A549 (cell line): ENCODE measurements around the gene DISC1. TPM values are rescaled to one million over a fixed set of nuclear protein-coding genes. Genes with fewer than 3 reads are reported as not detected.
A peak's percentile ranks its signal among the peaks of the same experiment; 100 is the strongest.

ENCODE experiments used
- ATAC-seq, 2 experiments: fragments of 200-7000 bp in 1 of 2; fragments of >200 bp in 1 of 2; cut with Nextera tagmentation in 1 of 2; cut with Tn5 transposase in 1 of 2; 3 replicates each; pipeline versions ENCODE4 v1.8.0 to v1.9.1; 2018 to 2020; ENCODE audit warnings: mild to moderate bottlenecking in 1 of 2, moderate library complexity in 1 of 2
- CTCF ChIA-PET: fragments of 300-600 bp; sonication (Branson Sonifier 250); formaldehyde crosslinking; extraction: SDS; loops from one replicate; lab custom pipeline; 2021; ENCODE audit warnings: antibody characterized with exemption, inconsistent platforms; lab: Yijun Ruan, JAX
- POLR2A ChIA-PET: fragments of 350-600 bp; formaldehyde crosslinking; extraction: SDS; loops from one replicate; lab custom pipeline; 2021; ENCODE audit warnings: antibody characterized with exemption, inconsistent platforms; lab: Yijun Ruan, JAX
- DNase-seq, 2 experiments: peaks; one replicate each; pipeline versions ENCODE4 v3.0.0 to v3.0.0-alpha.2; 2011 to 2016; ENCODE audit warnings: low read depth in 1 of 2, low spot score in 1 of 2
- FAIRE-seq: peaks from 2 replicates; lab custom pipeline; 2011; peaks lifted over from hg19 to GRCh38; lab: Jason Lieb, UNC
- H3K27ac ChIP-seq, 2 experiments: fragments of >200 bp; sonication (Bioruptor Twin); formaldehyde crosslinking; 3 replicates each; pipeline ENCODE4 v1.5.1; 2016 to 2017
- H3K4me1 ChIP-seq: fragments of >200 bp; sonication (Bioruptor Twin); formaldehyde crosslinking; 3 replicates; pipeline ENCODE4 v1.6.1; 2016
- H3K4me2 ChIP-seq: fragments of >200 bp; sonication (Bioruptor Twin); formaldehyde crosslinking; 3 replicates; pipeline ENCODE4 v1.6.1; 2016
- H3K4me3 ChIP-seq: fragments of >200 bp; sonication (Bioruptor Twin); formaldehyde crosslinking; 3 replicates; pipeline ENCODE4 v1.5.1; 2016
- H3K9me3 ChIP-seq: fragments of >200 bp; sonication (Bioruptor Twin); formaldehyde crosslinking; 3 replicates; pipeline ENCODE4 v1.6.1; 2016
- BHLHE40 ChIP-seq: IDR thresholded peaks from 2 replicates; pipeline ENCODE4 v1.6.1; 2012; ENCODE audit warnings: low read depth, low read length, inconsistent platforms
- E2F6 ChIP-seq: IDR thresholded peaks from 2 replicates; pipeline ENCODE4 v1.6.1; 2012; ENCODE audit warnings: low read depth, borderline replicate concordance
- ELK1 ChIP-seq: fragments of 150-350 bp; IDR thresholded peaks from 2 replicates; pipeline ENCODE4 v1.6.1; 2014; ENCODE audit warnings: low read depth, mild to moderate bottlenecking, low read length
- ESRRA ChIP-seq: fragments of 150-350 bp; IDR thresholded peaks from 2 replicates; pipeline ENCODE4 v1.6.1; 2014; ENCODE audit warnings: mild to moderate bottlenecking, low read length, borderline replicate concordance
- GATA3 ChIP-seq: IDR thresholded peaks from 2 replicates; pipeline ENCODE4 v1.6.1; 2012; ENCODE audit warnings: borderline replicate concordance
- HEYL ChIP-seq: fragments of 250-450 bp; sonication (Bioruptor Pico); IDR thresholded peaks from 2 replicates; pipeline ENCODE4 v1.8.0; 2021; ENCODE audit warnings: mild to moderate bottlenecking, moderate library complexity
- JUNB ChIP-seq: fragments of >200 bp; sonication (Bioruptor Twin); formaldehyde crosslinking; IDR thresholded peaks from 2 replicates; pipeline ENCODE4 v1.6.1; 2016
- MAFK ChIP-seq: fragments of 450-650 bp; IDR thresholded peaks from 2 replicates; pipeline ENCODE4 v1.6.1; 2014; ENCODE audit not compliant: partially characterized antibody
- MAZ ChIP-seq: fragments of 150-350 bp; IDR thresholded peaks from 2 replicates; pipeline ENCODE4 v1.6.1; 2014; ENCODE audit warnings: antibody characterized with exemption, low read depth, low read length, borderline replicate concordance
- MYC ChIP-seq: IDR thresholded peaks from 2 replicates; pipeline ENCODE4 v1.6.1; 2012; ENCODE audit warnings: mild to moderate bottlenecking, inconsistent platforms, low read length, improper control_type of control experiment, borderline replicate concordance
- NFE2L2 ChIP-seq: fragments of 150-350 bp; conservative IDR thresholded peaks from 2 replicates; pipeline ENCODE4 v1.6.1; 2014; ENCODE audit warnings: low read length
- NR3C1 ChIP-seq: fragments of >200 bp; sonication (Bioruptor Twin); formaldehyde crosslinking; IDR thresholded peaks from 3 replicates; pipeline ENCODE4 v1.6.1; 2017
- PBX3 ChIP-seq: IDR thresholded peaks from 2 replicates; pipeline ENCODE4 v1.6.1; 2012
- REST ChIP-seq: fragments of 200-600 bp; sonication (generic); IDR thresholded peaks from 2 replicates; pipeline ENCODE4 v1.6.1; 2016; ENCODE audit warnings: antibody characterized with exemption, mild to moderate bottlenecking, moderate library complexity
- RNF2 ChIP-seq: fragments of 200-600 bp; sonication (generic); IDR thresholded peaks from 2 replicates; pipeline ENCODE4 v1.6.1; 2016; ENCODE audit warnings: low read depth, mild to moderate bottlenecking, antibody characterized with exemption, moderate library complexity, borderline replicate concordance
- TP53 ChIP-seq: fragments of 250-450 bp; sonication (Bioruptor Pico); IDR thresholded peaks from 2 replicates; pipeline ENCODE4 v1.5.0; 2021; ENCODE audit warnings: mild to moderate bottlenecking, moderate library complexity
- ZC3H11A ChIP-seq: fragments of 450-650 bp; IDR thresholded peaks from 2 replicates; pipeline ENCODE4 v1.6.1; 2014; ENCODE audit warnings: antibody characterized with exemption, mild to moderate bottlenecking
- ZFP36 ChIP-seq: fragments of 450-650 bp; IDR thresholded peaks from 2 replicates; pipeline ENCODE4 v1.6.1; 2014; ENCODE audit warnings: borderline replicate concordance; ENCODE audit not compliant: partially characterized antibody
- WGBS: methylation state at CpG from one replicate; pipeline ENCODE4 v1.1.6; 2017; ENCODE audit errors: missing lambda C conversion rate; 5-methylcytosine and 5-hydroxymethylcytosine counted together
- polyA plus RNA-seq, 4 experiments: library from polyadenylated mRNA; depleted of rRNA in 3 of 4; stranded (reverse); fragments of >200 nt; fragmentation: RNase III in 1 of 4; extraction: RNeasy Plus Mini Kit Qiagen cat#74134 plus additional on column Dnase treatment in 1 of 4; gene quantifications; 2 replicates in 3 of 4; 3 replicates in 1 of 4; pipeline ENCODE4 v1.2.3, GENCODE V29; 2011 to 2017

The DISC1 gene
- polyA plus RNA-seq, 2 of the 4 experiments (the other 2 are of a cell fraction), result 0.39 to 0.74 TPM

GRCh38 chr1:231965615-231966014 is 339.0 kb downstream of the DISC1 start:
- CTCF ChIA-PET, result no interaction called here
- no peak for ATAC-seq
- DNase-seq, result no peak

GRCh38 chr1:231966983-231967382 is 340.4 kb downstream of the DISC1 start:
- no peak overlapping the region for H3K27ac ChIP-seq
- no peak overlapping the region for H3K4me3 ChIP-seq
- H3K4me2 ChIP-seq, result no peak overlapping the region
- FAIRE-seq, result no peak
- CTCF ChIA-PET, result no interaction called here
- H3K9me3 ChIP-seq, result no peaks in the 10 kb centered on the region
- 94% methylated on average over 2 of the region's 2 CpGs for WGBS
- no peaks in the 10 kb centered on the region for H3K4me1 ChIP-seq
- DNase-seq, result no peak
- TF ChIP-seq MAFK (no peak), TP53 (no peak), ESRRA (no peak), MYC (no peak), E2F6 (no peak), PBX3 (no peak), GATA3 (no peak), RNF2 (no peak), BHLHE40 (no peak), NR3C1 (no peak), ZC3H11A (no peak), ELK1 (no peak), MAZ (no peak)
- TF ChIP-seq, all 56 proteins: peak for 0
- no peak for ATAC-seq
- POLR2A ChIA-PET, result no interaction called here

More at GRCh38 chr1:231965615-231966014, 339.0 kb downstream of the DISC1 start:
- no peaks in the 10 kb centered on the region for H3K4me1 ChIP-seq
- no peak overlapping the region for H3K4me3 ChIP-seq
- TF ChIP-seq HEYL (CRISPR knock-in tag) (no peak), JUNB (no peak), REST (no peak), ZFP36 (no peak), MAFK (peak; percentile 55), BHLHE40 (no peak), NFE2L2 (peak; percentile 54; the same call in 1 of the 2 replicates)
- no peak for FAIRE-seq
- no peak overlapping the region for H3K4me2 ChIP-seq
- H3K27ac ChIP-seq, result no peak overlapping the region
- POLR2A ChIA-PET, result no interaction called here
- WGBS, result 44% methylated on average over 2 of the region's 2 CpGs
- H3K9me3 ChIP-seq, result no peaks in the 10 kb centered on the region
